ENCODE measurements around the gene HSD17B3.

Gene HSD17B3

GRCh38 chr9:96216583-96216982, 85.4 kb downstream of the HSD17B3 start:
- no peaks in the 10 kb centered on the region for H4K20me1 ChIP-seq (ENCODE audit: low read depth, low read length)
- no peak for TF ChIP-seq EZH2phosphoT487 (conservative IDR thresholded peaks at IDR 0.05; ENCODE audit: low read length)
- TF ChIP-seq CTCF (IDR thresholded peaks at IDR 0.05; ENCODE audit: insufficient read depth, low read length, poor library complexity, severe bottlenecking), result no peak

GRCh38 chr9:96215841-96216240, 86.1 kb downstream of the HSD17B3 start:
- Histone ChIP-seq H3F3A (ENCODE audit: insufficient read depth) (no peaks in the 10 kb centered on the region), H3K79me2 (ENCODE audit: insufficient read depth, low read length) (no peaks in the 10 kb centered on the region), H3K36me3 (ENCODE audit: low read length) (no peaks in the 10 kb centered on the region), H3K27me3 (ENCODE audit: low read length) (no peaks in the 10 kb centered on the region), H3K27ac (ENCODE audit: low read depth, low read length) (no peak overlapping the region), H3K4me2 (ENCODE audit: low read depth, low read length, poor library complexity, severe bottlenecking) (no peak overlapping the region), H2AFZ (ENCODE audit: low read depth, low read length, severe bottlenecking) (no peak overlapping the region), H3K4me3 (ENCODE audit: insufficient read depth, low read length, poor library complexity, severe bottlenecking) (no peak overlapping the region), H3K9ac (ENCODE audit: low read length) (no peak overlapping the region), H4K20me1 (ENCODE audit: low read depth, low read length) (no peaks in the 10 kb centered on the region), H3K9me2 (replicated peaks; ENCODE audit: insufficient read depth, low read length) (no peaks in the 10 kb centered on the region), H3K9me3 (ENCODE audit: insufficient read depth, low read length) (no peaks in the 10 kb centered on the region)
- TF ChIP-seq EZH2phosphoT487 (conservative IDR thresholded peaks at IDR 0.05; ENCODE audit: low read length) (no peak), CTCF (IDR thresholded peaks at IDR 0.05; ENCODE audit: insufficient read depth, low read length, poor library complexity, severe bottlenecking) (no peak)

More at GRCh38 chr9:96216583-96216982, 85.4 kb downstream of the HSD17B3 start:
- Histone ChIP-seq H3F3A (ENCODE audit: insufficient read depth) (no peaks in the 10 kb centered on the region), H3K4me2 (ENCODE audit: low read depth, low read length, poor library complexity, severe bottlenecking) (no peak overlapping the region), H3K9me2 (replicated peaks; ENCODE audit: insufficient read depth, low read length) (no peaks in the 10 kb centered on the region), H3K4me3 (ENCODE audit: insufficient read depth, low read length, poor library complexity, severe bottlenecking) (no peak overlapping the region), H3K9me3 (ENCODE audit: insufficient read depth, low read length) (no peaks in the 10 kb centered on the region), H3K9ac (ENCODE audit: low read length) (no peak overlapping the region), H2AFZ (ENCODE audit: low read depth, low read length, severe bottlenecking) (no peak overlapping the region), H3K27me3 (ENCODE audit: low read length) (no peaks in the 10 kb centered on the region), H3K36me3 (ENCODE audit: low read length) (no peaks in the 10 kb centered on the region), H3K79me2 (ENCODE audit: insufficient read depth, low read length) (no peaks in the 10 kb centered on the region), H3K27ac (ENCODE audit: low read depth, low read length) (no peak overlapping the region)

- H3K4me3 ChIP-seq (ENCODE audit: insufficient read depth, low read length, poor library complexity, severe bottlenecking), result no peak overlapping the region
- no peak for TF ChIP-seq EZH2phosphoT487 (conservative IDR thresholded peaks at IDR 0.05; ENCODE audit: low read length)
- no peak for TF ChIP-seq CTCF (IDR thresholded peaks at IDR 0.05; ENCODE audit: insufficient read depth, low read length, poor library complexity, severe bottlenecking)
- no peaks in the 10 kb centered on the region for H3K27me3 ChIP-seq (ENCODE audit: low read length)
These were observed 87.3 kb downstream of the HSD17B3 start for GRCh38 chr9:96214635-96215034.

More at GRCh38 chr9:96214635-96215034, 87.3 kb downstream of the HSD17B3 start:
- no peaks in the 10 kb centered on the region for H4K20me1 ChIP-seq (ENCODE audit: low read depth, low read length)
- no peak overlapping the region for H3K27ac ChIP-seq (ENCODE audit: low read depth, low read length)
- H2AFZ ChIP-seq (ENCODE audit: low read depth, low read length, severe bottlenecking), result no peak overlapping the region
- H3K9ac ChIP-seq (ENCODE audit: low read length), result no peak overlapping the region
- no peak overlapping the region for H3K4me2 ChIP-seq (ENCODE audit: low read depth, low read length, poor library complexity, severe bottlenecking)
- no peaks in the 10 kb centered on the region for H3K79me2 ChIP-seq (ENCODE audit: insufficient read depth, low read length)
- no peaks in the 10 kb centered on the region for H3K36me3 ChIP-seq (ENCODE audit: low read length)
- no peaks in the 10 kb centered on the region for H3K9me2 ChIP-seq (replicated peaks; ENCODE audit: insufficient read depth, low read length)
- no peaks in the 10 kb centered on the region for H3K9me3 ChIP-seq (ENCODE audit: insufficient read depth, low read length)
- H3F3A ChIP-seq (ENCODE audit: insufficient read depth), result no peaks in the 10 kb centered on the region

Measured in SU-DHL-6 (cell line).